Cardiac fibroblast (primary cell): ENCODE results near the gene FADS3.
A peak's percentile ranks its signal among the peaks of the same experiment; 100 is the strongest.

Experiments
- DNase-seq, 2 donors: peaks; one replicate each; pipeline versions ENCODE4 v3.0.0 to v3.0.0-alpha.2; 2010; ENCODE audit warnings: low read depth in 2 of 2
- H3K4me3 ChIP-seq, 2 donors: replicated peaks in 1 of 2; 1 replicate in 1 of 2; 2 replicates in 1 of 2; pipeline ENCODE4 v1.5.1; 2011; ENCODE audit warnings: low read depth in 2 of 2, low read length in 2 of 2, mild to moderate bottlenecking in 2 of 2, moderate library complexity in 1 of 2
- TF ChIP-seq, protein P1 (sequence below): IDR thresholded peaks from one replicate; pipeline ENCODE4 v1.5.1; 2011; ENCODE audit warnings: low read depth, mild to moderate bottlenecking, low read length, inconsistent platforms

The FADS3 gene

DNA sequence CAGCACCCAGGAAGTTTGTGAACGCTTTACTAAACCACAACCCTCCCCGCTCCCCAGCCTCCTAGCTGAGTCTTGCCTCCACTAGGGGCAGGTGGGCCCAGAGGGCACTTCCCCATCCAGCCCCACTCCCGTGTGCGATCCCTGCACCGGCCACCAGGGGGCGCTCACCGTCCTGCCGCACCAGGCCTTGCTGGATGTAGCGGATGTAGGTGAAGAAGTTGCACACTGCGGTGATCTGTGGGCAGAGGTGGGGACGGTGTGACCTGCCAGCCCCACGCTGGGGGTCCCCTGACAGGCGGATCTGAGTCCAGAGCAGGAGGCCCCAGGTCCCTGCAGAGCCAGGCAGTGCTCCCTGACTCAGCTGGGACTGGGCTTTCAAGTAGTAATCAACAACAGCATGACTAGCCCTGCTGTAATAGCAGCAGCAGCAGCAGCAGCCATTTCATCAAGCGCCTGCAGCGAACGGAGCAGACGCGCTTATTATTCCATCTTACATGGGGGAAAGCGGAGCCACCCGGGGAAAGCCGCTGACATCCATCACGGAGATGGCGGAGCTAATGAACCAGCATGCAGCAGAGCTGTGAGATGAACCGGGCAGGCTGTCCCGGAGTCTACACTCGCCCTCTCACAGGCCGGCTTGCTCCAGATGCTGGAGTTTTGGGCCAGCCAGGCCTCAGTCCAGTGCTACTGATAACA lies 7.9 kb upstream of the FADS3 start:
- TF ChIP-seq, protein P1, sequence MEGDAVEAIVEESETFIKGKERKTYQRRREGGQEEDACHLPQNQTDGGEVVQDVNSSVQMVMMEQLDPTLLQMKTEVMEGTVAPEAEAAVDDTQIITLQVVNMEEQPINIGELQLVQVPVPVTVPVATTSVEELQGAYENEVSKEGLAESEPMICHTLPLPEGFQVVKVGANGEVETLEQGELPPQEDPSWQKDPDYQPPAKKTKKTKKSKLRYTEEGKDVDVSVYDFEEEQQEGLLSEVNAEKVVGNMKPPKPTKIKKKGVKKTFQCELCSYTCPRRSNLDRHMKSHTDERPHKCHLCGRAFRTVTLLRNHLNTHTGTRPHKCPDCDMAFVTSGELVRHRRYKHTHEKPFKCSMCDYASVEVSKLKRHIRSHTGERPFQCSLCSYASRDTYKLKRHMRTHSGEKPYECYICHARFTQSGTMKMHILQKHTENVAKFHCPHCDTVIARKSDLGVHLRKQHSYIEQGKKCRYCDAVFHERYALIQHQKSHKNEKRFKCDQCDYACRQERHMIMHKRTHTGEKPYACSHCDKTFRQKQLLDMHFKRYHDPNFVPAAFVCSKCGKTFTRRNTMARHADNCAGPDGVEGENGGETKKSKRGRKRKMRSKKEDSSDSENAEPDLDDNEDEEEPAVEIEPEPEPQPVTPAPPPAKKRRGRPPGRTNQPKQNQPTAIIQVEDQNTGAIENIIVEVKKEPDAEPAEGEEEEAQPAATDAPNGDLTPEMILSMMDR: peak; percentile 100
- no peak overlapping the region for H3K4me3 ChIP-seq
- DNase-seq: peak; percentile 79

DNA sequence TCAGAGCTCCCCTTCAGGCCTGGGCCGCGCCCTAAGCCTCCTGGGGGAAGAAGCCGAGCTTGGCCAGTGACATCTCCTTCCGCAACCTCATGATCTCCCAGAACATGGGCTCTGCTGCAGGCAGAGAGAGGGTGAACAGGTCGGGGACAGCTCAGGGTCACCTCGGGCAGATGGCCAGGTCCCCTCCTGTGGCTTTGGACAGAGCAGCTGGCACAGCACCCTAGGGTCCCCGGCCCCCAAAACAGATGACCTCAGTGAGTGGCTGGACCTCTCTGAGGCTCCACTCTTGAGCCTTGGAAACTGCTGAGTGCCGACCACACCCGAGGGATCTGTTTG lies 6.9 kb upstream of the FADS3 start:
- no peak for DNase-seq
- H3K4me3 ChIP-seq: no peak overlapping the region
- TF ChIP-seq, protein P1: no peak

DNA sequence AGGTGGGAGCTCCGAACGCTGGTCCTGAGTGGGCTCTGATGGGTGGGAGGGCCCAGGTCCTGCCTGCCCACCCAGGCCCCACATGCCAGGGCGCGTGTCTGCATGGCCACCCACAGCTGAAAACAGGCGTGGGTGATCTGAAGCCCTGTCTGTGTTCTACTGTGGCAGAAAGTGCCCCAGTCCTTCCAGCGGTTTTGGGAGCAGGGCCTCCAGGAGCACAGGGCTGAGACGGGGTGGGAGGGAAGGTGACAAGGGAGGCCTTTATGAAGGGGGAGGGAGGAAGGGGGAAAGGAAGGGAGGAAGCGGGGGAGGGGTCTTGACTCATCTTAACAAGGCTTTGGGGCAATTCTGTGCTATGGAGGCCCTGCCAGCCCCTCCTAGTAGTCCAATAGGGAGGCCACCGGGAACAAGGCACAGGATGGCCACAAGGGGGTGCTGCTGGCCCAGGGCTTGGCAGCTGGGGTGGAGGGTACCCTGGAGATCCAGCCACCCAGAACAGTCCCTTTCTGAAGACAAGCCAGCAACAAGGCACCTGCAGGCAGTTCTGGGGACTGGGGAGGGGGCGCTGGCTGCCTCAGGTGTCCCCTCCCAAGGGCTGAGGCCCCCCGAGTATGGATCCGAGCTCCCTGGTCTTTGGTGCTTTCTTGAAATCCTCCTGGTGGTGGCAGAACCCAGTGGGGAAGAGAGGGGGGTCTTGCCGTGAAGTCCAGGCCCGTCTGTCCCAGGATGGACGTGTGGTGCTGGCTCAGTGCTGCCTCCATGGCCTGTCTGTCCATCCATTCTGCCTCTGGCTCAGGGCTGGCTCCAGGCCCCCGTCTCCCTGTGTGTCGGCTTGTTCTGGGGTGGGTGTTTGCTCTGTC lies 6.3 kb upstream of the FADS3 start:
- peak; percentile 69 to 75 for DNase-seq
- TF ChIP-seq, protein P1: peak; percentile 95

DNA sequence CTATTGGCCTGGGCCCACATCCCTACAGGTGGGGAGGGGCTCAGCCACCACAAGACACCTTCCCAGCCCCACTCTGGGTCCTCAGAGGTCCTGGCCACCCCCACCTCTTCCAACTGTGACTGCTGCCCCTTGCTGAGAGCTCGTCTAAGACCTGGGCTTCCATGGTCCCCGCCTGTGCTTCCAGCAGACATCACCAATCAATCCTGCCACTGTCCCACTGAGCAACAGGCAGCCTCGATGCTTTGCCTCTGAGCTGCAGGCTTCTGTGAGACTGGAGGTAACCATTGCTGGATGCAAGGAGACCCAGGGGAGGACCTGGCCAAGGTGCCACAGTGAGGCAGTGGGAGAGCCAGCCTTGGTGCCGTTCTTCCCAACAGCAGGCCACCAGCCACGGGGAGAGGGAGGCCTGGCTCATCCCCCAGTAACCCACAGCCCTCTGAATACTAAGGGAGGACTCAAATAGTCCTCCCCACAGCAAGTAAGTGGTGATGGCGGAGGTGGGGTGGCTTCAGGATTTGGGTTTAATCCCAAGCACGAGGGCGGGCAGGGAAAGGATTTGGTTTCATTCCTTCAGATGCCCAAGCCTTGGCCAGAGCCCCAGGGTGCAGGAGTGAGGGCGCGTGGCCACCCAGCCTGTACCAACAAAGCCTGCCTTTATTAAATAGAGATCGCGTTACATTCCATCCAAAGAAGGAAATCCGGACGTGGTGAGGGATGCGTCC lies 5.5 kb upstream of the FADS3 start:
- no peak overlapping the region for H3K4me3 ChIP-seq
- TF ChIP-seq, protein P1: no peak
- DNase-seq: no peak

More for the DNA sequence above, 6.3 kb upstream of the FADS3 start:
- no peak overlapping the region for H3K4me3 ChIP-seq

DNA sequence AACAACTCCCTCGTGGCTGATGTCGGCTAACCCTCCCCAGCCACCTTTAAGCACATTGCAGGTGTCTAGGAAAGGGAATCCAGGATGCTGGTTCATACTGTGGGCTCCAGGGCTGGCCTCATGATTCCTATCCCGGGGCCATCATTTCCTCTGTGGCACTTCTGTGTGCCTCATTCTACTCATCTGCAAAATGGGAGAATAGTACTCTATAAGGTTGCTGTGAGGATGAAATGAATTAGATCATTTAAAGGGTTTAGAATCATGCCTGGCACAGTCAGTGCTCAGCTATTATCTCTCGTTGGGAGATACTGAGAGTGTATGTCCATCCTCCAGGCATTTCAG lies 4.3 kb upstream of the FADS3 start:
- no peak for DNase-seq
- no peak overlapping the region for H3K4me3 ChIP-seq
- TF ChIP-seq, protein P1: no peak

DNA sequence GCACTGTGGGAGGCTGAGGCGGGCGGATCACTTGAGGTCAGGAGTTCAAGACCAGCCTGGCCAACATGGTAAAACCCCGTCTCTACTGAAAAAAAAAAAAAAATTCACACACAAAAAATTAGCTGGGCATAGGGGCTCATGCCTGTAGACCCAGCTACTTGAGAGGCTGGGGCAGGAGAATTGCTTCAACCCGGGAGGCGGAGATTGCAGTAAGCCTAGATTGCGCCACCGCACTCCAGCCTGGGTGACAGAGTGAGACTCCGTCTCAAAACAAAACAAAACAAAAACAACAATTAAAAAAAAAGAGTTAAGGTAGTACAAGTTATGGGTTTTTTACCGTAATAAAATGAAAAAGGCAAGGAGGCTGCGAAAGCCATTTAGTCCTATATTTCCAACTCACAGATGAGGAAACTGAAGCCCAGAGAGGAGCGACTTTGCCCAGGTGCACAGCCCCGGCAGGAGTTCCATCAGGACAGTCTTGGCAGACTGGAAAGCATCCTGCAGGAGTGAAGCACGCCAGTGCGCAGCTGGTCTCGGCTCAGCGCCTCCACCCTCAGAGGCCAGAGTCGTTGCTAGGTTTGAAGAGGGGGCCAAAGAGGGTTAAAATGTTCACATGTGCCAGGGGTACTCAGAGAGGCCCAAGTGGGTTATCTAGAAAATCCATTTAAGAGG lies 3.8 kb upstream of the FADS3 start:
- TF ChIP-seq, protein P1: no peak
- no peak overlapping the region for H3K4me3 ChIP-seq
- no peak for DNase-seq
